ENCODE results near the gene BRINP2.
A peak's percentile ranks its signal among the peaks of the same experiment; 100 is the strongest.

BRINP2 gene

DNA sequence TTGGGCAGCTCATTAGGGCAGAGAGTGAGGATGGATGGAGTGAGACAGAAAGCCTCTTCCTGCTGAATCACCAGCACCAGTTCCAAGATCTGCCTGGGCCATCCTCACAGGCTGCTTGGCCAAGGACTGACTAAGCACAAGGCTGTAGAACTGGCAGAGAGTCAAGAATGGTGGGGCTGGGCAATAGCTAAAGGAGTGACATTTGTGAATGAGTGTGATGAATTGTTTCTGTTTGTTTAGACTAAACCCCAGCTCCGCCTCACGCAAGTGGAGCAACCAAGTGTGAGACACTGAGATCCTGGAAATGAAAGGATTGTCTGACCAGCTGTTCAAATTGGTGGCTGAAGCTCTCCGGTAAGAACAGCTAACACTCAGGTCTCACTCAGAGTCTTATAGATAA, 38.6 kb downstream of the BRINP2 start:
- DNase-seq (ENCODE audit: low spot score) = peak; percentile 95
- CTCF ChIA-PET = interaction anchor here (0.6 kb wide), 1 partner anchor 208 kb away, joined by 3 read pairs; no protein-coding TSS in a partner anchor
- TF ChIP-seq CTCF (conservative IDR thresholded peaks at IDR 0.05; ENCODE audit: low read depth) = no peak
- peak overlapping the region; percentile 56 for H3K27ac ChIP-seq
- POLR2A ChIA-PET (ENCODE audit: low non-redundant PET) = no interaction called here

DNA sequence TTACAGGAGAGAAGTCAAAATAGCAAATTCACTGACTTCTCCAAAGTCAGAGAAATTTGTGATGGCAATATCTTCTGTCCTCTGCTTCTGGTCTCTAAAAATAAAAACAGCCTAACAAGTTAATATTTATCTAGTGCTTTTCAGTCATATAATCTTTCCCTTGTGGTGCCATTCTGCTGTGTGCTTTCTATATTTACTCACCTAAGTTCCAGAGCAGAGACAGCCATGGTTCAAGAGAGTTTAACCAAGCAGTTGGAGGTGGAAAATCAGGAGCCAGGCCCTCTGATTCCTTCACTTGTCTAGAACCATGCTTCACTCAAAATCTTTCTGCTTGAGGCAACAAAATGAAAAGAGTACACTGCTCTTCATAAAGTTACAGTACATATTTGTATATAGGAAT, 39.3 kb downstream of the BRINP2 start:
- no peak for DNase-seq (ENCODE audit: low spot score)
- ChIA-PET POLR2A (ENCODE audit: low non-redundant PET) (no interaction called here), CTCF (no interaction called here)
- TF ChIP-seq CTCF (conservative IDR thresholded peaks at IDR 0.05; ENCODE audit: low read depth) = no peak
- no peak overlapping the region for H3K27ac ChIP-seq

GRCh38 chr1:177211231-177211630, 40.5 kb downstream of the BRINP2 start:
- no peak overlapping the region for H3K27ac ChIP-seq
- no peak for DNase-seq (ENCODE audit: low spot score)
- ChIA-PET CTCF (no interaction called here), POLR2A (ENCODE audit: low non-redundant PET) (no interaction called here)
- TF ChIP-seq CTCF (conservative IDR thresholded peaks at IDR 0.05; ENCODE audit: low read depth) = no peak

DNA sequence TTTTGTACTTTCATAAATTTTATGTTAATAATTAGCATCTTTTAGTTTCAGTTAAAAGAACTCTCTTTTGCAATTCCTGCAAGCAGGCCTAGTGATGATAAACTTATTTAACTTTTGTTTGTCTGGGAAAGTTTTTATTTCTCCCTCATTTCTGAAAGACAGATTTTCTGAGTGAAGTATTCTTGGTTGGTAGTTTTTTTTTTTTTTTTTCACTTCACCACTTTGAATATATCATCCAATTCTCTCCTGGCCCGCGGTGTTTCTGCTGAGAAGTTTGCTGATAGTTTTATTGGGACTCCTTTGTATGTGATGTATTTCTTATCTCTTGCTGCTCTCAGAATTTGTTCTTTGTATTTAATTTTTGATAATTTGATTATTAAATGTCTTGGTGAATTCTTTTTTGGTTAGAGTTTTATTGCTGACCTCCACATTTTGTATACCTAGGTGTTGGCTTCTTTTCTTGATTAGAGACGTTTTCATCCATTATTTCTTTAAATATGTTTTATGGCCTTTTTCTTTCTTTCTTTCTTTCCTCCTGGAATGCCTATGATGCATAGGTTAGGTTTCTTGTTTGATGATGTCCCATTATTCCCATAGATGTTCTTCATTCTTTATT, 45.9 kb downstream of the BRINP2 start:
- no peak overlapping the region for H3K27ac ChIP-seq
- TF ChIP-seq CTCF (conservative IDR thresholded peaks at IDR 0.05; ENCODE audit: low read depth) = no peak
- ChIA-PET POLR2A (ENCODE audit: low non-redundant PET) (no interaction called here), CTCF (interaction anchor here (0.6 kb wide), 1 partner anchor 325 kb away, joined by 3 read pairs; no protein-coding TSS in a partner anchor)
- DNase-seq (ENCODE audit: low spot score) = no peak

DNA sequence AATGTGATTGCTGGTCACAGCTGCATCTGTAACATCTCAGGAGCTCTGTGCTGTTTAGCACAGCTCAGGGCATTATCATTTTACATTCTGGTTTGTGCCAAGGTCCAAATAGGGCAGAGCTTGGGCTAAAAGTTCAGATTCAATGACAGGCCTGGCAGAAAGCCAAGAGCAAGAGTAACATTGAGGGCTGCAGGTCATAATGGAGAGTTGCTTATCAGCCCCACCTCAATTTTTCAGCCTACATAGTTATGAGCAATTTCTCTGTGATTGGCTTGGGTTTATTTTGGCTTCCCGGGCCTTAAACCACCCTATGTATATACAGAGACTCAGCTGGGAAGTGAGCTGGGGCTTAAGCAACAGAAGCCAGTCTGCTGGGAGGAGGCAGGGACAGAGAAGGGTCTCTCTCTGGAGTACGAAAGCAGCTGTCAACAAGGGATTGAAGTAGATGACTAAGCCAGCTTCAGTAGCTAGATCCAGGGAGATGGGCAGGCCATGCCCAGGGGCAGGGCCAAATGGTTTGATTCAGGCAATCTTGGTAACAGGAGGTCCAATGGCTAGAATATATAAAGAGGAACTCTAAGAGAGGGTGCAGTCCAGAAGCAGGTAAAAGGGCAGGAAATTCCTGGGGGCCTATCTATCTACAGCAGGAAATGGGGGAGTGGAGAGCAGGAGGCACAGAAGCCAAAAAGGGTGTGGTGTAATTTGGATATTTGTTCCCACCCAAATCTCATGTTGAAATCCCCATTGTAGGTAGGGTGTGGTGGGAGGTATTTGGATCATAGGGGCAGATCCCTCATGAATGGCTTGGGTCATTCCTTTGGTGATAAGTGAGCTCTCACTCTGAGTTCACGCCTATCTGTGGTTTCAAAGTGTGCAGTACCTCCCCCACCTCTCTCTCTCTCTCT, 49.0 kb downstream of the BRINP2 start:
- peak; percentile 4 for DNase-seq (ENCODE audit: low spot score)
- ChIA-PET CTCF (no interaction called here), POLR2A (ENCODE audit: low non-redundant PET) (no interaction called here)
- H3K27ac ChIP-seq = peak overlapping the region; percentile 42; the same call in 1 of the 2 replicates
- no peak for TF ChIP-seq CTCF (conservative IDR thresholded peaks at IDR 0.05; ENCODE audit: low read depth)

- ChIA-PET CTCF (no interaction called here), POLR2A (ENCODE audit: low non-redundant PET) (no interaction called here)
- DNase-seq (ENCODE audit: low spot score) = no peak
- TF ChIP-seq CTCF (conservative IDR thresholded peaks at IDR 0.05; ENCODE audit: low read depth) = no peak
- no peak overlapping the region for H3K27ac ChIP-seq
These were observed 52.6 kb downstream of the BRINP2 start for GRCh38 chr1:177223359-177223758.
